Neural progenitor cell (in vitro differentiated cells): ENCODE results near the gene ZDHHC17. TPM values are rescaled to one million over a fixed set of nuclear protein-coding genes. Genes with fewer than 3 reads are reported as not detected.

Experiments used
- DNase-seq: peaks from one replicate; pipeline ENCODE4 v3.0.0-alpha.2; 2016; ENCODE audit warnings: low spot score
- H2AFZ ChIP-seq: fragments of 200-600 bp; sonication (generic); replicated peaks from 2 replicates; pipeline ENCODE4 v1.6.1; 2016; ENCODE audit warnings: antibody characterized with exemption
- H3F3A ChIP-seq: fragments of 200-600 bp; sonication (generic); 2 replicates; pipeline ENCODE4 v1.6.1; 2016; ENCODE audit warnings: antibody characterized with exemption, low read depth
- H3K27ac ChIP-seq: fragments of 200-600 bp; sonication (generic); 2 replicates; pipeline ENCODE4 v1.5.1; 2016; ENCODE audit warnings: mild to moderate bottlenecking
- H3K27me3 ChIP-seq: fragments of 200-600 bp; sonication (generic); 2 replicates; pipeline ENCODE4 v1.6.1; 2016; ENCODE audit warnings: mild to moderate bottlenecking, moderate library complexity
- H3K36me3 ChIP-seq: fragments of 200-600 bp; sonication (generic); 2 replicates; pipeline ENCODE4 v1.5.1; 2016
- H3K4me1 ChIP-seq: fragments of 200-600 bp; sonication (generic); 2 replicates; pipeline ENCODE4 v1.6.1; 2016; ENCODE audit warnings: mixed run types
- H3K4me2 ChIP-seq: fragments of 200-600 bp; sonication (generic); 2 replicates; pipeline ENCODE4 v1.6.1; 2016
- H3K4me3 ChIP-seq: fragments of 200-600 bp; sonication (generic); 2 replicates; pipeline ENCODE4 v1.5.1; 2016
- H3K79me2 ChIP-seq: fragments of 200-600 bp; sonication (generic); 2 replicates; pipeline ENCODE4 v1.6.1; 2016; ENCODE audit warnings: low read depth
- H3K9ac ChIP-seq: fragments of 200-600 bp; sonication (generic); 2 replicates; pipeline ENCODE4 v1.6.1; 2016
- H3K9me3 ChIP-seq: fragments of 200-600 bp; sonication (generic); 2 replicates; pipeline ENCODE4 v1.5.1; 2016; ENCODE audit warnings: low read depth
- H4K20me1 ChIP-seq: fragments of 200-600 bp; sonication (generic); 2 replicates; pipeline ENCODE4 v1.6.1; 2016; ENCODE audit warnings: low read depth
- H3K27ac Mint-ChIP-seq: 3 replicates; pipeline ENCODE4 v1.8.0; 2021; ENCODE audit warnings: mixed read lengths
- H3K27me3 Mint-ChIP-seq: 2 replicates; pipeline ENCODE4 v1.8.0; 2022; ENCODE audit warnings: low read depth, mild to moderate bottlenecking, inconsistent platforms, moderate library complexity, mixed read lengths; ENCODE audit not compliant: insufficient read depth
- H3K36me3 Mint-ChIP-seq: 3 replicates; pipeline ENCODE4 v1.8.0; 2021; ENCODE audit warnings: mixed read lengths
- H3K4me1 Mint-ChIP-seq: 3 replicates; pipeline ENCODE4 v1.8.0; 2021; ENCODE audit warnings: mixed read lengths
- H3K4me3 Mint-ChIP-seq: 3 replicates; pipeline ENCODE4 v1.8.0; 2021; ENCODE audit warnings: mild to moderate bottlenecking, moderate library complexity, mixed read lengths
- H3K9me3 Mint-ChIP-seq: 3 replicates; pipeline ENCODE4 v1.8.0; 2020; ENCODE audit warnings: mixed read lengths
- EZH2 ChIP-seq: fragments of 200-600 bp; sonication (generic); IDR thresholded peaks from 2 replicates; pipeline ENCODE4 v1.6.1; 2017; ENCODE audit warnings: antibody characterized with exemption, mild to moderate bottlenecking, moderate library complexity
- EZH2phosphoT487 ChIP-seq: fragments of 200-600 bp; sonication (generic); IDR thresholded peaks from 2 replicates; pipeline ENCODE4 v1.6.1; 2017; ENCODE audit warnings: antibody characterized with exemption
- total RNA-seq: library from RNA; depleted of rRNA; stranded (reverse); fragments of >200 nt; gene quantifications from 2 replicates; pipeline ENCODE4 v1.2.3, GENCODE V29; 2015; ENCODE audit warnings: low replicate concordance
- TF ChIP-seq, protein P1 (sequence below): fragments of 200-600 bp; sonication (generic); IDR thresholded peaks from 2 replicates; pipeline ENCODE4 v1.5.1; 2017; ENCODE audit warnings: antibody characterized with exemption, mild to moderate bottlenecking

ZDHHC17 gene
- total RNA-seq, 1 donor from 2014 or later = 99.1 TPM

DNA sequence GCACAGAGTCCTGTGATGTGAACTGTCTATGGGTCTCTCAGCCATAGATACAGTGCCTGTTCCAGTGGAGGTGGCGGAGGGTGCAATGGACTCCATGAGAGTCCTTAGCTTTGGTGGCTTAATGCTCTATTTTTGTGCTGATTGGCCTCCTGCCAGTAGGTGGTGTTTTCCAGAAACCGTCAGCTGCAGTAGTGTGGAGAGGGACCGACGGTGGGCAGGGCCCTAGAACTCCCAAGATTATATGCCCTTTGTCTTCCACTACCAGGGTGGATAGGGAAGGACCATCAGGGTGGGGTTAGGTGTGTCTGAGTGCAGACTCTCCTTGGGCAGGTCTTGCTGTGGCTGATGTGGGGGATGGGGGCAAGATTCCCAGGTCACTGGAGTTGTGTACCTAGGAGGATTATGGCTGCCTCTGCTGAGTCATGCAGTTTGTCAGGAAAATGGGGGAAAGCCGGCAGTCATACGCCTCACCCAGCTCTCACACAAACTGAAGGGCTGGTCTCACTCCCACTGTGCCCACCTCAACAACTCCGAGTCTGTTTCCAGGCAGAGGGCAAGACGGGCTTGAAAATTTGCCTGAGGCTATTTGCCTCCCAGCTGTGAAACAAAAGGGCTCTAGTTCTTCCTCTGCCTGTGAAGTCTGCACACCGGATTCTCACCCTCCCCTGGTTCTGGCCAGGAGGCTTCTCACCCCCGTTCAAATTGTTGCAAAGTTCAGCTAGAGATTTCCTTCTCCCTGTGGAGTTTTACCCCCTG is 24.9 kb upstream of the ZDHHC17 start:
- no peak overlapping the region for H3K4me3 Mint-ChIP-seq
- H3K9ac ChIP-seq = no peak overlapping the region
- peaks cover 4% of the 10 kb centered on the region for H3K36me3 ChIP-seq
- peaks cover 16% of the 10 kb centered on the region for H3K9me3 ChIP-seq
- H3K36me3 Mint-ChIP-seq = peaks cover 12% of the 10 kb centered on the region
- no peak overlapping the region for H3K27ac ChIP-seq
- no peak overlapping the region for H3K4me3 ChIP-seq
- TF ChIP-seq EZH2 (no peak), EZH2phosphoT487 (no peak)
- TF ChIP-seq, protein P1, sequence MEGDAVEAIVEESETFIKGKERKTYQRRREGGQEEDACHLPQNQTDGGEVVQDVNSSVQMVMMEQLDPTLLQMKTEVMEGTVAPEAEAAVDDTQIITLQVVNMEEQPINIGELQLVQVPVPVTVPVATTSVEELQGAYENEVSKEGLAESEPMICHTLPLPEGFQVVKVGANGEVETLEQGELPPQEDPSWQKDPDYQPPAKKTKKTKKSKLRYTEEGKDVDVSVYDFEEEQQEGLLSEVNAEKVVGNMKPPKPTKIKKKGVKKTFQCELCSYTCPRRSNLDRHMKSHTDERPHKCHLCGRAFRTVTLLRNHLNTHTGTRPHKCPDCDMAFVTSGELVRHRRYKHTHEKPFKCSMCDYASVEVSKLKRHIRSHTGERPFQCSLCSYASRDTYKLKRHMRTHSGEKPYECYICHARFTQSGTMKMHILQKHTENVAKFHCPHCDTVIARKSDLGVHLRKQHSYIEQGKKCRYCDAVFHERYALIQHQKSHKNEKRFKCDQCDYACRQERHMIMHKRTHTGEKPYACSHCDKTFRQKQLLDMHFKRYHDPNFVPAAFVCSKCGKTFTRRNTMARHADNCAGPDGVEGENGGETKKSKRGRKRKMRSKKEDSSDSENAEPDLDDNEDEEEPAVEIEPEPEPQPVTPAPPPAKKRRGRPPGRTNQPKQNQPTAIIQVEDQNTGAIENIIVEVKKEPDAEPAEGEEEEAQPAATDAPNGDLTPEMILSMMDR = no peak
- H3K79me2 ChIP-seq = no peaks in the 10 kb centered on the region
- H3K4me2 ChIP-seq = no peak overlapping the region
- H3K4me1 Mint-ChIP-seq = no peaks in the 10 kb centered on the region
- H4K20me1 ChIP-seq = no peaks in the 10 kb centered on the region
- no peaks in the 10 kb centered on the region for H3K27me3 ChIP-seq
- H3F3A ChIP-seq = no peaks in the 10 kb centered on the region
- peaks cover 37% of the 10 kb centered on the region for H3K9me3 Mint-ChIP-seq
- no peak for DNase-seq
- H3K4me1 ChIP-seq = no peaks in the 10 kb centered on the region
- peak overlapping the region; percentile 68 for H2AFZ ChIP-seq
- H3K27ac Mint-ChIP-seq = no peak overlapping the region
- no peaks in the 10 kb centered on the region for H3K27me3 Mint-ChIP-seq

DNA sequence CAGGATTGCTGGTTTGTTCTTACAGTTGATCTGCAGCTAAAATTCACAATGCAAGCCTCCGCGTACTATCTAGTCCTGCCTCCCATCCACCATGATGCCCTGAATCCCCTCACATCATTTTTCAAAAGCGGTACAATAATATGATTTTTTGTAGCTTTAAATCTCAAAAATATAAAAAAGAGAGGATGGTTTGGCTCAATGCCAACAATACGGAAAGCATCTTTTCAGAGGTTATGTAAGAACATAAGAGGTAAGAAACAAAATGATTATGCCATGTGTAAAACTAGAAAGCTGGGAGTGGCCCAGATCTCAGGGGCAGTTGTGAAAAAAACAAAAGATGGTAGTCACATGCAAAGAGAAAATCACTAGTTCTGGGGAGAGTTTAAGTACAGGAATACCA is 24.0 kb upstream of the ZDHHC17 start:
- no peak overlapping the region for H3K27ac Mint-ChIP-seq

DNA sequence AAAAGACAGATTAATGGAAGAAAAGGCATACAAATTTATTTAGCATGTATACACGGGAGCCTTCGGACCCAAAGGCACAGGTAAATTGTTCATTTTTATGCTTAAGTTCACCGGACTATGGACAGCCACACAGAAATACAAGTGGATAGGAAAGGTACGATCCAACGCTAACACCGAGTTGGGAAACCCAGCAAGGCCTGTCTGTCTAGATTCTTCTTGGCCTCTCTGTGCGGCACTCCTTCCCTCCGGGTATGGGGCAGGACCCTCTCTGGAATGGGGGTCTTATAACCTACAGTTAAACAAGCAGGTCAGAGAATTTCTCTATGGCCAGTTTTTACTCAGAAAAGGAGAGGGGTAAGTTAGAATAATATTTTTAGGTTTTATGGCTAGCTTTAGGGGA is 23.4 kb upstream of the ZDHHC17 start:
- Mint-ChIP-seq H3K9me3 (peaks cover 29% of the 10 kb centered on the region), H3K4me3 (no peak overlapping the region), H3K27ac (no peak overlapping the region), H3K36me3 (peaks cover 10% of the 10 kb centered on the region), H3K4me1 (no peaks in the 10 kb centered on the region), H3K27me3 (no peaks in the 10 kb centered on the region)
- Histone ChIP-seq H3K27me3 (no peaks in the 10 kb centered on the region), H3K27ac (no peak overlapping the region), H3K9me3 (peaks cover 16% of the 10 kb centered on the region), H3K4me2 (no peak overlapping the region), H3K36me3 (peaks cover 4% of the 10 kb centered on the region), H3K9ac (no peak overlapping the region), H3K4me3 (no peak overlapping the region), H2AFZ (no peak overlapping the region), H3K4me1 (no peaks in the 10 kb centered on the region), H3K79me2 (no peaks in the 10 kb centered on the region), H3F3A (no peaks in the 10 kb centered on the region), H4K20me1 (no peaks in the 10 kb centered on the region)
- TF ChIP-seq EZH2 (no peak), EZH2phosphoT487 (no peak)
- TF ChIP-seq, protein P1 = no peak
- DNase-seq = no peak

More for the DNA sequence above, 24.0 kb upstream of the ZDHHC17 start:
- peaks cover 4% of the 10 kb centered on the region for H3K36me3 ChIP-seq
- H3K4me1 ChIP-seq = no peaks in the 10 kb centered on the region
- DNase-seq = no peak
- no peaks in the 10 kb centered on the region for H3K27me3 ChIP-seq
- H3K79me2 ChIP-seq = no peaks in the 10 kb centered on the region
- H3K9me3 Mint-ChIP-seq = peaks cover 33% of the 10 kb centered on the region
- H3K4me2 ChIP-seq = no peak overlapping the region
- H3K9ac ChIP-seq = no peak overlapping the region
- no peak overlapping the region for H3K27ac ChIP-seq
- H3K36me3 Mint-ChIP-seq = peaks cover 10% of the 10 kb centered on the region
- H3K4me1 Mint-ChIP-seq = no peaks in the 10 kb centered on the region
- no peak for TF ChIP-seq EZH2phosphoT487
- no peak for TF ChIP-seq EZH2
- TF ChIP-seq, protein P1 = no peak
- no peak overlapping the region for H3K4me3 Mint-ChIP-seq
- no peaks in the 10 kb centered on the region for H4K20me1 ChIP-seq
- no peaks in the 10 kb centered on the region for H3K27me3 Mint-ChIP-seq
- H3K4me3 ChIP-seq = no peak overlapping the region
- no peak overlapping the region for H2AFZ ChIP-seq
- peaks cover 16% of the 10 kb centered on the region for H3K9me3 ChIP-seq
- no peaks in the 10 kb centered on the region for H3F3A ChIP-seq
